A673 (cell line): ENCODE data around the gene FRAS1.

Source experiments
- EZH2 ChIP-seq: fragments of 200-600 bp; sonication (generic); IDR thresholded peaks from 2 replicates; pipeline ENCODE4 v1.6.1; 2017; ENCODE audit warnings: borderline replicate concordance, low read depth, mild to moderate bottlenecking, mixed read lengths, antibody characterized with exemption, low read length; ENCODE audit not compliant: poor library complexity, severe bottlenecking
- TF ChIP-seq, protein P1 (sequence below): fragments of 300-800, 200-600 bp; sonication (generic); conservative IDR thresholded peaks from 2 replicates; pipeline ENCODE4 v1.5.1; 2017; ENCODE audit warnings: low read depth, mild to moderate bottlenecking, antibody characterized with exemption, low read length, moderate library complexity, mixed read lengths

DNA sequence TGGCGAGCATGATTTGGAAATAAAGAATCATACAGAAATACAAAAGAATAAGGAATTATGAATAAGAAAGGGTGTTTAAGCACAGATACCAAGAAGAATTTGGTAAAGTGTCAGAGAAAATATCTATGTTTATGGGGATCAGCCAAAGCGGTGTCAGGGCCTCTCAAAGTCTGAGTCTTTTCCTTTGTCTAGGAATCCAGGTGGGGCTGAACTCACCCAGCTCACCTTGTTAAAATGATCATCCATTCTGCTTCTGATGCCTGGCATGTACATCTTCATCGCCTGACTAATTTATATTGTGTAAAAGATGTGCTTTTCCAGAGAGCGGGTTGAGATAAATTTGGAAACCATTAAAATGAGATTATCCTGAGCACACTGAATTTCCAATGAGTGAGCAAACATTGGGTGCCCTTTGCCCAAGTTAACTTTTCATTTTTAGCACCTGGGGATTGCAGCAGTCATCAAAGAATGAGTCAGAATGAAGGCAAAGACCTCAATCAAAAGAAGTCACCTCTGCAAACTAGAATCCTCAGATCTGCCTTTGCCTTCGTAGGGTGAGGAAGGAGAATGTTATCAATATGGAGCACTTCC, 352.6 kb downstream of the FRAS1 start:
- TF ChIP-seq, protein P1, sequence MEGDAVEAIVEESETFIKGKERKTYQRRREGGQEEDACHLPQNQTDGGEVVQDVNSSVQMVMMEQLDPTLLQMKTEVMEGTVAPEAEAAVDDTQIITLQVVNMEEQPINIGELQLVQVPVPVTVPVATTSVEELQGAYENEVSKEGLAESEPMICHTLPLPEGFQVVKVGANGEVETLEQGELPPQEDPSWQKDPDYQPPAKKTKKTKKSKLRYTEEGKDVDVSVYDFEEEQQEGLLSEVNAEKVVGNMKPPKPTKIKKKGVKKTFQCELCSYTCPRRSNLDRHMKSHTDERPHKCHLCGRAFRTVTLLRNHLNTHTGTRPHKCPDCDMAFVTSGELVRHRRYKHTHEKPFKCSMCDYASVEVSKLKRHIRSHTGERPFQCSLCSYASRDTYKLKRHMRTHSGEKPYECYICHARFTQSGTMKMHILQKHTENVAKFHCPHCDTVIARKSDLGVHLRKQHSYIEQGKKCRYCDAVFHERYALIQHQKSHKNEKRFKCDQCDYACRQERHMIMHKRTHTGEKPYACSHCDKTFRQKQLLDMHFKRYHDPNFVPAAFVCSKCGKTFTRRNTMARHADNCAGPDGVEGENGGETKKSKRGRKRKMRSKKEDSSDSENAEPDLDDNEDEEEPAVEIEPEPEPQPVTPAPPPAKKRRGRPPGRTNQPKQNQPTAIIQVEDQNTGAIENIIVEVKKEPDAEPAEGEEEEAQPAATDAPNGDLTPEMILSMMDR, result no peak
- no peak for TF ChIP-seq EZH2
